Neural progenitor cell (in vitro differentiated cells): ENCODE measurements around the gene WDR88. TPM values are rescaled to one million over a fixed set of nuclear protein-coding genes. Genes with fewer than 3 reads are reported as not detected.
"Not testable (repeated sequence)": the region's sequence is repeated elsewhere in the genome, so short reads cannot be mapped to it uniquely, and the experiment has no call there.

ENCODE experiments used
- DNase-seq: peaks from one replicate; pipeline ENCODE4 v3.0.0-alpha.2; 2016; ENCODE audit warnings: low spot score
- H2AFZ ChIP-seq: fragments of 200-600 bp; sonication (generic); replicated peaks from 2 replicates; pipeline ENCODE4 v1.6.1; 2016; ENCODE audit warnings: antibody characterized with exemption
- H3F3A ChIP-seq: fragments of 200-600 bp; sonication (generic); 2 replicates; pipeline ENCODE4 v1.6.1; 2016; ENCODE audit warnings: antibody characterized with exemption, low read depth
- H3K27ac ChIP-seq: fragments of 200-600 bp; sonication (generic); 2 replicates; pipeline ENCODE4 v1.5.1; 2016; ENCODE audit warnings: mild to moderate bottlenecking
- H3K27me3 ChIP-seq: fragments of 200-600 bp; sonication (generic); 2 replicates; pipeline ENCODE4 v1.6.1; 2016; ENCODE audit warnings: mild to moderate bottlenecking, moderate library complexity
- H3K36me3 ChIP-seq: fragments of 200-600 bp; sonication (generic); 2 replicates; pipeline ENCODE4 v1.5.1; 2016
- H3K4me1 ChIP-seq: fragments of 200-600 bp; sonication (generic); 2 replicates; pipeline ENCODE4 v1.6.1; 2016; ENCODE audit warnings: mixed run types
- H3K4me2 ChIP-seq: fragments of 200-600 bp; sonication (generic); 2 replicates; pipeline ENCODE4 v1.6.1; 2016
- H3K4me3 ChIP-seq: fragments of 200-600 bp; sonication (generic); 2 replicates; pipeline ENCODE4 v1.5.1; 2016
- H3K79me2 ChIP-seq: fragments of 200-600 bp; sonication (generic); 2 replicates; pipeline ENCODE4 v1.6.1; 2016; ENCODE audit warnings: low read depth
- H3K9ac ChIP-seq: fragments of 200-600 bp; sonication (generic); 2 replicates; pipeline ENCODE4 v1.6.1; 2016
- H3K9me3 ChIP-seq: fragments of 200-600 bp; sonication (generic); 2 replicates; pipeline ENCODE4 v1.5.1; 2016; ENCODE audit warnings: low read depth
- H4K20me1 ChIP-seq: fragments of 200-600 bp; sonication (generic); 2 replicates; pipeline ENCODE4 v1.6.1; 2016; ENCODE audit warnings: low read depth
- H3K27ac Mint-ChIP-seq: 3 replicates; pipeline ENCODE4 v1.8.0; 2021; ENCODE audit warnings: mixed read lengths
- H3K27me3 Mint-ChIP-seq: 2 replicates; pipeline ENCODE4 v1.8.0; 2022; ENCODE audit warnings: low read depth, mild to moderate bottlenecking, inconsistent platforms, moderate library complexity, mixed read lengths; ENCODE audit not compliant: insufficient read depth
- H3K36me3 Mint-ChIP-seq: 3 replicates; pipeline ENCODE4 v1.8.0; 2021; ENCODE audit warnings: mixed read lengths
- H3K4me1 Mint-ChIP-seq: 3 replicates; pipeline ENCODE4 v1.8.0; 2021; ENCODE audit warnings: mixed read lengths
- H3K4me3 Mint-ChIP-seq: 3 replicates; pipeline ENCODE4 v1.8.0; 2021; ENCODE audit warnings: mild to moderate bottlenecking, moderate library complexity, mixed read lengths
- H3K9me3 Mint-ChIP-seq: 3 replicates; pipeline ENCODE4 v1.8.0; 2020; ENCODE audit warnings: mixed read lengths
- EZH2 ChIP-seq: fragments of 200-600 bp; sonication (generic); IDR thresholded peaks from 2 replicates; pipeline ENCODE4 v1.6.1; 2017; ENCODE audit warnings: antibody characterized with exemption, mild to moderate bottlenecking, moderate library complexity
- EZH2phosphoT487 ChIP-seq: fragments of 200-600 bp; sonication (generic); IDR thresholded peaks from 2 replicates; pipeline ENCODE4 v1.6.1; 2017; ENCODE audit warnings: antibody characterized with exemption
- total RNA-seq: library from RNA; depleted of rRNA; stranded (reverse); fragments of >200 nt; gene quantifications from 2 replicates; pipeline ENCODE4 v1.2.3, GENCODE V29; 2015; ENCODE audit warnings: low replicate concordance
- TF ChIP-seq, protein P1 (sequence below): fragments of 200-600 bp; sonication (generic); IDR thresholded peaks from 2 replicates; pipeline ENCODE4 v1.5.1; 2017; ENCODE audit warnings: antibody characterized with exemption, mild to moderate bottlenecking

WDR88 gene
- total RNA-seq, 1 donor from 2014 or later: not detected

DNA sequence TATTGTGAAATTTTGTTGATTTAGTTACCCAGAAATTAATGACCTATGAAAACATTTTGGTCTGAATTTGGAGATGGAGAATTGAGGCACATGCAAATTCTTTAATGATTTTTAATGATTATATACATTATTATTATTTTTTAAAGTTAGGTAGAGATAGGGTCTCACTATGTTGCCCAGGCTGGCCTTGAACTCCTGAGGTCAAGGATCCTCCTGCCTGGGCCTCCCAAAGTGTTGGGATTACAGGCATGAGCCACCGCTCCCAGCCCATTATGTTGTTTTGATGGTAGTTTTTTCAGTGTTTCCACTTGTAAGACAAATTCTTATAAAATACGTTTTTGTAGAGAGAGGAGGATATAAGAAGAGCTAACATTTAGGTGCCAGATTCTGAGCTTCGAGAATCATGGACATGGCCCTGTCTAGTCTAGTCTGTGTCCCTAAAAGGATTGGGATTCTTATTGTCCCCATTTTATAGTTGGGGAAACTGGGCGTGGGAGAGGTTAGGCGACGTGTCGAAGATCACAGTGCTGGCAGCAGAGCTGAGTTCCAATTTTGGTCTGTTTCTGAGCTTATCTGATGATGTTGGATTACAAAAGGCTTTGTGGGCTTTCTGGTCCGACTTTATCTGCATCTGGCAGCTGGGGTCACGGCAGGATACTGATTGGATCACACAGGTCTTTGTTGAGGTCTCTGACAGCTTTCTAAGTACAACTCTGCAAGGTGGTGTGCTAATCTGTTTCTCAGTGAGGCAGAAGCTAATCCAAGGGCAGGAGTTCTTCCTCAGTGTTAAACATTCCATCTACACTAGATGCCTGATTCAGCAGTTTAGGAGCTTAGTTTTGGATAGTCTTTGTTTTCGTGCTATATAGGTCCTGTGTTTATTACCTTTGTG lies 7.5 kb upstream of the WDR88 start:
- Histone ChIP-seq H3K79me2 (no peaks in the 10 kb centered on the region), H3K27ac (no peak overlapping the region), H3K4me1 (peaks cover 14% of the 10 kb centered on the region), H2AFZ (no peak overlapping the region), H3K9me3 (no peaks in the 10 kb centered on the region), H3K36me3 (no peaks in the 10 kb centered on the region), H3K4me2 (peak overlapping the region; percentile 6), H3K27me3 (no peaks in the 10 kb centered on the region), H3K4me3 (no peak overlapping the region), H4K20me1 (peaks cover 22% of the 10 kb centered on the region), H3F3A (peaks cover 22% of the 10 kb centered on the region), H3K9ac (no peak overlapping the region)
- Mint-ChIP-seq H3K36me3 (peaks cover 12% of the 10 kb centered on the region), H3K27me3 (peaks cover 2% of the 10 kb centered on the region), H3K27ac (peak overlapping the region; percentile 27), H3K9me3 (no peaks in the 10 kb centered on the region), H3K4me1 (peaks cover 14% of the 10 kb centered on the region), H3K4me3 (no peak overlapping the region)
- TF ChIP-seq EZH2: no peak
- TF ChIP-seq, protein P1, sequence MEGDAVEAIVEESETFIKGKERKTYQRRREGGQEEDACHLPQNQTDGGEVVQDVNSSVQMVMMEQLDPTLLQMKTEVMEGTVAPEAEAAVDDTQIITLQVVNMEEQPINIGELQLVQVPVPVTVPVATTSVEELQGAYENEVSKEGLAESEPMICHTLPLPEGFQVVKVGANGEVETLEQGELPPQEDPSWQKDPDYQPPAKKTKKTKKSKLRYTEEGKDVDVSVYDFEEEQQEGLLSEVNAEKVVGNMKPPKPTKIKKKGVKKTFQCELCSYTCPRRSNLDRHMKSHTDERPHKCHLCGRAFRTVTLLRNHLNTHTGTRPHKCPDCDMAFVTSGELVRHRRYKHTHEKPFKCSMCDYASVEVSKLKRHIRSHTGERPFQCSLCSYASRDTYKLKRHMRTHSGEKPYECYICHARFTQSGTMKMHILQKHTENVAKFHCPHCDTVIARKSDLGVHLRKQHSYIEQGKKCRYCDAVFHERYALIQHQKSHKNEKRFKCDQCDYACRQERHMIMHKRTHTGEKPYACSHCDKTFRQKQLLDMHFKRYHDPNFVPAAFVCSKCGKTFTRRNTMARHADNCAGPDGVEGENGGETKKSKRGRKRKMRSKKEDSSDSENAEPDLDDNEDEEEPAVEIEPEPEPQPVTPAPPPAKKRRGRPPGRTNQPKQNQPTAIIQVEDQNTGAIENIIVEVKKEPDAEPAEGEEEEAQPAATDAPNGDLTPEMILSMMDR: no peak
- TF ChIP-seq EZH2phosphoT487: no peak
- peak; percentile 68 for DNase-seq

DNA sequence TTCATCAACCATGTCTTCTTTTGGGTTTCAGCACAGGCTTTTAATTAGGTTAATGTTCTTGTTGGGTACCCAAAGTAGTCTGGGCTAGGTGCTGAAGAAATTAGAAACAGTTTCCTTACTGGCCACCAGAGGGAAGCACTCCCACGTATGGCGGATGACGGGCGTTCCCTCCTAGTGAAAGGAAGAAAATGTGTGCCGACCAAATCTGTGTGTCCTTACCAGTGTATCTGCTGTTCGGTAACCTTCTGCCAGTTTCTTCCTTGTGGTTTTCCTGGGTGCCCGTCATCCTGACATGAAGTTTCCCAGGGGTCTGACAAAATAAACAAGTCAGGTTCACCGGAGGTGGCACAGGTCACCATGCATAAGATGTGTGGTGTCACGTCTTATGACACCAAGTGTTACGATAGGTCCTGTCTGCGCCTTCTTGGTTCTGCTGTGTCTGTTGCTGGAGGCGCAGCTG lies 6.0 kb upstream of the WDR88 start:
- H3K4me2 ChIP-seq: no peak overlapping the region
- H3K4me1 ChIP-seq: peaks cover 14% of the 10 kb centered on the region
- peak; percentile 72 for DNase-seq
- H3K4me3 Mint-ChIP-seq: no peak overlapping the region
- H3K9me3 ChIP-seq: no peaks in the 10 kb centered on the region
- H3K27me3 Mint-ChIP-seq: peaks cover 2% of the 10 kb centered on the region
- H4K20me1 ChIP-seq: peaks cover 20% of the 10 kb centered on the region
- no peaks in the 10 kb centered on the region for H3K79me2 ChIP-seq
- peaks cover 19% of the 10 kb centered on the region for H3F3A ChIP-seq
- H3K4me1 Mint-ChIP-seq: peaks cover 14% of the 10 kb centered on the region
- TF ChIP-seq, protein P1: peak; percentile 85
- TF ChIP-seq EZH2: no peak
- H3K9ac ChIP-seq: no peak overlapping the region
- no peaks in the 10 kb centered on the region for H3K27me3 ChIP-seq
- H3K36me3 Mint-ChIP-seq: peaks cover 15% of the 10 kb centered on the region
- no peaks in the 10 kb centered on the region for H3K9me3 Mint-ChIP-seq
- no peak overlapping the region for H3K27ac Mint-ChIP-seq
- no peak overlapping the region for H3K27ac ChIP-seq
- H3K36me3 ChIP-seq: no peaks in the 10 kb centered on the region
- H3K4me3 ChIP-seq: no peak overlapping the region
- no peak overlapping the region for H2AFZ ChIP-seq

DNA sequence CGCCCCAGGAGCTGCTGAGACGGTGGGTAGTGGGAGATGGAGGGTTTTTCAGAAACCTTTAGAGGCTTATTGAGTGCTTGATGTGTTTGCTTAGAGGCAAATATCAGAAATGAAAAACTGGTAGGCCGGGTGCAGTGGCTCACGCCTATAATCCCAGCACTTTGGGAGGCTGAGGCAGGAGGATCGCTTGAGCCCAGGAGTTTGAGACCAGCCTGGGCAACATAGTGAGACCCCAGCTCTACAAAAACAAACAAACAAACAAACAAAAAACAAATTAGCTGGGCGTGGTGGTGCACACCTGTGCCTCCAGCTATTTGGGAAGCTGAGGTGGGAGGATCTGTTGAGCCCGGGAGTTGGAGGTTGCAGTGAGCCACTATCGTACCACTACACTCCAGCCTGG lies 5.2 kb upstream of the WDR88 start:
- not testable (repeated sequence) for DNase-seq, H3K36me3 ChIP-seq, H3K79me2 ChIP-seq, H3K9ac ChIP-seq, H3K27me3 ChIP-seq, H3K9me3 Mint-ChIP-seq, H3K9me3 ChIP-seq, H3K27ac Mint-ChIP-seq, H3K4me3 Mint-ChIP-seq, H3K27ac ChIP-seq, H2AFZ ChIP-seq, H3K27me3 Mint-ChIP-seq, H3K4me2 ChIP-seq, H3K4me3 ChIP-seq
- Histone ChIP-seq H3K4me1 (peaks cover 14% of the 10 kb centered on the region), H4K20me1 (peaks cover 20% of the 10 kb centered on the region), H3F3A (peaks cover 19% of the 10 kb centered on the region)
- Mint-ChIP-seq H3K36me3 (peaks cover 13% of the 10 kb centered on the region), H3K4me1 (peaks cover 14% of the 10 kb centered on the region)

DNA sequence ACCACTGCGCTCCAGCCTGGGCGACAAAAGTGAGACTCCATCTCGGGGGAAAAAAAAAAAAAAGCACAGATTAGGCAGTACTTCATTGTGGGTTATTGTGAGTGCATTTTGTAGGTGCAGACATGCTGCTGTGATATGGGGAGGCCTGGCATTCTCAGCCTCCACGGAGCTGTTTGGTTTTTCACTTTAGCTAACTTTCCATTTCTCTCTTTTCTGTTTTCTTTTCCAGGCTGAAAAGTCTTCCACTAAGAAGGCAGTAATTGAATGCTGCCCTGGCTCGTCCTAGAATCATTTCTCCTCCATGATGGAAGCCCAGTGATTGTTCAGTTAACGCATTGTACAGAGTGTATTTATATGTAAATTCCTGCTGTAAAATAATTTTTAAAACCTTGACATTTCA lies 2.0 kb upstream of the WDR88 start:
- H3K79me2 ChIP-seq: no peaks in the 10 kb centered on the region
- no peak for DNase-seq
- Mint-ChIP-seq H3K36me3 (peaks cover 13% of the 10 kb centered on the region), H3K4me1 (peaks cover 13% of the 10 kb centered on the region), H3K27me3 (peaks cover 3% of the 10 kb centered on the region), H3K27ac (no peak overlapping the region), H3K9me3 (no peaks in the 10 kb centered on the region), H3K4me3 (no peak overlapping the region)
- H3F3A ChIP-seq: peaks cover 15% of the 10 kb centered on the region
- peaks cover 6% of the 10 kb centered on the region for H3K27me3 ChIP-seq
- TF ChIP-seq, protein P1: no peak
- TF ChIP-seq EZH2phosphoT487 (no peak), EZH2 (no peak)
- no peaks in the 10 kb centered on the region for H3K36me3 ChIP-seq
- H3K4me2 ChIP-seq: no peak overlapping the region
- peaks cover 8% of the 10 kb centered on the region for H3K4me1 ChIP-seq
- no peak overlapping the region for H2AFZ ChIP-seq
- H3K4me3 ChIP-seq: no peak overlapping the region
- H3K27ac ChIP-seq: no peak overlapping the region
- peaks cover 9% of the 10 kb centered on the region for H4K20me1 ChIP-seq
- no peaks in the 10 kb centered on the region for H3K9me3 ChIP-seq
- H3K9ac ChIP-seq: no peak overlapping the region
